GM18519 (cell line): ENCODE measurements around the gene TMEM163.
"Not testable (repeated sequence)": the region's sequence is repeated elsewhere in the genome, so short reads cannot be mapped to it uniquely, and the experiment has no call there.

ENCODE experiments used
- ATAC-seq: cut with Tn5 transposase; IDR thresholded peaks from one replicate; pipeline ENCODE4 v1.9.1; 2021; ENCODE audit warnings: mild to moderate bottlenecking, moderate library complexity; ENCODE audit not compliant: unreplicated experiment, low FRiP score

Gene TMEM163

GRCh38 chr2:134583997-134584520 is 134.7 kb downstream of the TMEM163 start:
- ATAC-seq, result no peak

- ATAC-seq, result no peak
Measured at GRCh38 chr2:134583462-134583861, 135.3 kb downstream of the TMEM163 start.

- no peak for ATAC-seq
Measured at GRCh38 chr2:134582547-134582899, 136.3 kb downstream of the TMEM163 start.

GRCh38 chr2:134581877-134582546 is 136.8 kb downstream of the TMEM163 start:
- peak; percentile 66 for ATAC-seq

GRCh38 chr2:134578316-134578715 is 140.5 kb downstream of the TMEM163 start:
- ATAC-seq, result no peak

- no peak for ATAC-seq
Measured at GRCh38 chr2:134576478-134576877, 142.3 kb downstream of the TMEM163 start.

GRCh38 chr2:134575888-134576287 is 142.9 kb downstream of the TMEM163 start:
- ATAC-seq, result no peak

- no peak for ATAC-seq
Measured at GRCh38 chr2:134574611-134575330, 144.0 kb downstream of the TMEM163 start.

GRCh38 chr2:134573724-134574123 is 145.1 kb downstream of the TMEM163 start:
- ATAC-seq, result no peak

- no peak for ATAC-seq
Measured at GRCh38 chr2:134573085-134573370, 145.8 kb downstream of the TMEM163 start.

GRCh38 chr2:134572314-134573084 is 146.3 kb downstream of the TMEM163 start:
- ATAC-seq, result no peak

GRCh38 chr2:134570676-134571075 is 148.1 kb downstream of the TMEM163 start:
- ATAC-seq, result no peak

- no peak for ATAC-seq
Measured at GRCh38 chr2:134568413-134568812, 150.4 kb downstream of the TMEM163 start.

GRCh38 chr2:134567666-134568065 is 151.1 kb downstream of the TMEM163 start:
- ATAC-seq, result no peak

GRCh38 chr2:134564955-134565354 is 153.8 kb downstream of the TMEM163 start:
- ATAC-seq, result not testable (repeated sequence)

GRCh38 chr2:134564549-134564948 is 154.3 kb downstream of the TMEM163 start:
- ATAC-seq, result no peak

GRCh38 chr2:134558208-134558830 is 160.5 kb downstream of the TMEM163 start:
- no peak for ATAC-seq

- ATAC-seq, result no peak
Measured at GRCh38 chr2:134555411-134555810, 163.4 kb downstream of the TMEM163 start.

GRCh38 chr2:134553657-134554056 is 165.1 kb downstream of the TMEM163 start:
- ATAC-seq, result no peak

- ATAC-seq, result no peak
Measured at GRCh38 chr2:134550566-134551164, 168.1 kb downstream of the TMEM163 start.

GRCh38 chr2:134549104-134549503 is 169.7 kb downstream of the TMEM163 start:
- no peak for ATAC-seq
